PC-3 (cell line): ENCODE data around the gene IGSF8. TPM values are rescaled to one million over a fixed set of nuclear protein-coding genes. Genes with fewer than 3 reads are reported as not detected.

Experiments used
- ATAC-seq: fragments of 200-7000 bp; cut with Tn5 transposase; 2 replicates; pipeline ENCODE4 v1.9.1; 2020; ENCODE audit warnings: mild to moderate bottlenecking, moderate library complexity
- BruUV-seq: library from RNA; stranded (reverse); fragments of 400-500 nt; replicated peaks from 2 replicates; lab custom pipeline; 2021; lab: Mats Ljungman, UMichigan
- CTCF ChIA-PET: fragments of 300-600 bp; sonication (Branson Sonifier 250); formaldehyde crosslinking; loops from one replicate; lab custom pipeline; 2022; ENCODE audit warnings: antibody characterized with exemption; lab: Charles Lee
- POLR2A ChIA-PET: fragments of 300-600 bp; sonication (Branson Sonifier 250); formaldehyde crosslinking; loops from one replicate; lab custom pipeline; 2022; ENCODE audit warnings: antibody characterized with exemption; ENCODE audit not compliant: unreplicated experiment; lab: Charles Lee
- DNase-seq: peaks from one replicate; pipeline ENCODE4 v3.0.0-alpha.2; 2015
- H2AFZ ChIP-seq: fragments of 300-600 bp; sonication (generic); 2 replicates; pipeline ENCODE4 v1.6.0; 2016; ENCODE audit warnings: antibody characterized with exemption, low read length
- H3F3A ChIP-seq: fragments of 300-600 bp; sonication (generic); one replicate; pipeline ENCODE4 v1.6.0; 2017; ENCODE audit warnings: antibody characterized with exemption, low read length, control low read depth, mild to moderate bottlenecking; ENCODE audit not compliant: unreplicated experiment
- H3K27ac ChIP-seq: fragments of 300-600 bp; sonication (generic); 2 replicates; pipeline ENCODE4 v1.5.1; 2016; ENCODE audit warnings: mild to moderate bottlenecking, low read length
- H3K27me3 ChIP-seq: fragments of 300-600 bp; sonication (generic); 2 replicates; pipeline ENCODE4 v1.6.1; 2016; ENCODE audit warnings: low read length, mixed read lengths
- H3K36me3 ChIP-seq: fragments of 300-600 bp; sonication (generic); 2 replicates; pipeline ENCODE4 v1.6.1; 2016; ENCODE audit warnings: low read depth, mixed run types, low read length, mixed read lengths
- H3K4me1 ChIP-seq: fragments of 300-600 bp; sonication (generic); 2 replicates; pipeline ENCODE4 v1.5.1; 2016; ENCODE audit warnings: low read length; ENCODE audit not compliant: insufficient read depth
- H3K4me2 ChIP-seq: fragments of 300-600 bp; sonication (generic); 2 replicates; pipeline ENCODE4 v1.6.0; 2016; ENCODE audit warnings: low read length
- H3K4me3 ChIP-seq: fragments of 300-600 bp; sonication (generic); 2 replicates; pipeline ENCODE4 v1.5.1; 2016; ENCODE audit warnings: mild to moderate bottlenecking, low read length, mixed read lengths
- H3K79me2 ChIP-seq: fragments of 300-600 bp; sonication (generic); 2 replicates; pipeline ENCODE4 v1.6.1; 2017; ENCODE audit warnings: low read length, mixed read lengths
- H3K9ac ChIP-seq: fragments of 300-600 bp; sonication (generic); 2 replicates; pipeline ENCODE4 v1.6.0; 2016; ENCODE audit warnings: mild to moderate bottlenecking, low read length
- H3K9me2 ChIP-seq: fragments of 300-600 bp; sonication (generic); replicated peaks from 2 replicates; pipeline ENCODE4 v1.6.1; 2016; ENCODE audit warnings: mixed run types, low read length, mixed read lengths
- H3K9me3 ChIP-seq: fragments of 300-600 bp; sonication (generic); 2 replicates; pipeline ENCODE4 v1.6.1; 2016; ENCODE audit warnings: low read length, mixed read lengths
- H4K20me1 ChIP-seq: fragments of 300-600 bp; sonication (generic); 2 replicates; pipeline ENCODE4 v1.6.1; 2016; ENCODE audit warnings: low read length, mixed read lengths
- EZH2 ChIP-seq: fragments of 300-600 bp; sonication (generic); IDR thresholded peaks from one replicate; pipeline ENCODE4 v1.6.1; 2017; ENCODE audit warnings: antibody characterized with exemption, mild to moderate bottlenecking, low read length; ENCODE audit not compliant: unreplicated experiment
- EZH2phosphoT487 ChIP-seq: fragments of 300-600 bp; sonication (generic); IDR thresholded peaks from 2 replicates; pipeline ENCODE4 v1.6.1; 2018; ENCODE audit warnings: mild to moderate bottlenecking, antibody characterized with exemption, low read length, borderline replicate concordance
- intact Hi-C: fragments of 100-400 bp; cut with micrococcal nuclease; formaldehyde crosslinking; loops from 2 replicates; pipeline ENCODE4 v1.9.0; 2023
- total RNA-seq: library from RNA; depleted of rRNA; stranded (reverse); fragments of >200 nt; gene quantifications from 2 replicates; pipeline ENCODE4 v1.2.3, GENCODE V29; 2014
- TF ChIP-seq, protein P1 (sequence below): fragments of 300-600 bp; sonication (generic); conservative IDR thresholded peaks from 2 replicates; pipeline ENCODE4 v1.5.1; 2017; ENCODE audit warnings: antibody characterized with exemption, low read depth, mild to moderate bottlenecking, low read length

IGSF8 gene
- total RNA-seq, 1 experiment from 2014 or later, result 37.1 TPM

DNA sequence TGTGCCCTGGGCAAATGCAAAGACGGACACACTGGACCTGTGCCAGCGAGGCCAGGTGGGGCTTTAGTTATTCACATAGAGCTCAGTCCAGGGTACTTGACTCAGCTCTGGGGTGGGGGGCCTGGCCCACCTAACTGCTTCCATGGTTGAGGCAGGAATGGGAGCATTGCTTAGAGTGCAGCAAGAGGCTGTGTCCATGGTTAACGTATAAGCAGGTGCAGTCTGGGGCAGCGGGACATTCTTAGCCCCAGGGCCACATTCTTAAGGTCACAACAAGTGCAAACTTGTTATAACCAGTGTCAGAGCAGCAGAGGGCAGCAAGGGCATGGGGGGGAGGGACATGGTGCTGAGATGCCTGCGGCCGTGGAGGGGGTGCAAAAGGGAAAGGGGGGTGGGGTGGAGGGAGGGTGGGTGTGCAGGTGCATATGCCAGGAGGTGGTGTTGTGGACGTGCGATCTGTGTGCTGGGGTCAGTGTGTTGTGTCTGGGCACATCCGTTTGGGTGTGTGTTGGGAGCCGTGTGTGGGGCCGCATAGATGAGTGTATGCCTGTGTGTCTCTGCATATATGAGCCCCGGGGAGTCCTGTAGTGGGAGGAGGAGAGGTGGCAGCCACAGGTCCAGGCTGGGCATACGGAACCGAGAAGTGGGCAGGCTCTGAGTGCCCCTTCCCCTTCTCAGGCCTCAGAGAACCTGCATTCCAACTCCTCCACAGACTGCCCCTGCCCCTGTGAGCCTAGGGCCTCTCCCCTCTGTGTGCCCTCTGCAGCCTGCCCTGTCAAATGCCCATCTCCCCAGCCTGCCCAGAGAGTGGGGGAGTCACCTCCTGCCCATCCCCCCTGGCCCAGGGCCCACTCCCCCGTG lies 36.8 kb downstream of the IGSF8 start:
- H3K27me3 ChIP-seq, result peaks cover 60% of the 10 kb centered on the region
- H3F3A ChIP-seq, result no peaks in the 10 kb centered on the region
- no peak overlapping the region for H3K27ac ChIP-seq
- no peaks in the 10 kb centered on the region for H3K9me3 ChIP-seq
- no TSS peak for BruUV-seq
- DNase-seq, result no peak
- H2AFZ ChIP-seq, result no peak overlapping the region
- H3K36me3 ChIP-seq, result no peaks in the 10 kb centered on the region
- TF ChIP-seq EZH2 (no peak), EZH2phosphoT487 (no peak)
- TF ChIP-seq, protein P1, sequence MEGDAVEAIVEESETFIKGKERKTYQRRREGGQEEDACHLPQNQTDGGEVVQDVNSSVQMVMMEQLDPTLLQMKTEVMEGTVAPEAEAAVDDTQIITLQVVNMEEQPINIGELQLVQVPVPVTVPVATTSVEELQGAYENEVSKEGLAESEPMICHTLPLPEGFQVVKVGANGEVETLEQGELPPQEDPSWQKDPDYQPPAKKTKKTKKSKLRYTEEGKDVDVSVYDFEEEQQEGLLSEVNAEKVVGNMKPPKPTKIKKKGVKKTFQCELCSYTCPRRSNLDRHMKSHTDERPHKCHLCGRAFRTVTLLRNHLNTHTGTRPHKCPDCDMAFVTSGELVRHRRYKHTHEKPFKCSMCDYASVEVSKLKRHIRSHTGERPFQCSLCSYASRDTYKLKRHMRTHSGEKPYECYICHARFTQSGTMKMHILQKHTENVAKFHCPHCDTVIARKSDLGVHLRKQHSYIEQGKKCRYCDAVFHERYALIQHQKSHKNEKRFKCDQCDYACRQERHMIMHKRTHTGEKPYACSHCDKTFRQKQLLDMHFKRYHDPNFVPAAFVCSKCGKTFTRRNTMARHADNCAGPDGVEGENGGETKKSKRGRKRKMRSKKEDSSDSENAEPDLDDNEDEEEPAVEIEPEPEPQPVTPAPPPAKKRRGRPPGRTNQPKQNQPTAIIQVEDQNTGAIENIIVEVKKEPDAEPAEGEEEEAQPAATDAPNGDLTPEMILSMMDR, result no peak
- no peaks in the 10 kb centered on the region for H3K4me1 ChIP-seq
- CTCF ChIA-PET, result no interaction called here
- no peak for ATAC-seq
- intact Hi-C loops, result no loop called here
- POLR2A ChIA-PET, result no interaction called here
- H3K4me3 ChIP-seq, result no peak overlapping the region
- H3K9ac ChIP-seq, result no peak overlapping the region
- no peak overlapping the region for H3K4me2 ChIP-seq
- no peaks in the 10 kb centered on the region for H3K9me2 ChIP-seq
- H3K79me2 ChIP-seq, result no peaks in the 10 kb centered on the region
- no peaks in the 10 kb centered on the region for H4K20me1 ChIP-seq

DNA sequence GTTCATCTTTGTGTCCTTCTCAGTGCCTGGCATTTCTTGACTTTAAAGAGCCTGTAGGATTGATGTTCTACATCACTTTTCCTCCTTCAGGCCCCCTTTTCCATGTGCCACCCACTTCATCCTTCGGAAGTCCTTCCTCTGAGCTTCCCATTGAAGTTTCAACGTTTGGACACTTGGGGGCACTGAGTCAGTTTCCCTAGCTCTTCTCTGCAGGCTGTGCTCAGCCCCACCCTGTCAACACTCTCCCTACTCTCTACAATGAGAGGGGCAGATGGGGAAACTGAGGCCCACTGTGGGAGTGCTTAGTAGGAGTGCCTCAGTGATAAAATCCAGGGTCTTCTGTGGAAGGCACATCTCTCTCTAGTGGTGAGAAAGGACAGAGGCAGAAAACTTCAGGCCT lies 40.3 kb downstream of the IGSF8 start:
- TF ChIP-seq, protein P1, result peak; percentile 45
- TF ChIP-seq EZH2phosphoT487, result no peak
- Histone ChIP-seq H3K27ac (no peak overlapping the region), H3K9me3 (no peaks in the 10 kb centered on the region), H3K4me3 (no peak overlapping the region), H3F3A (no peaks in the 10 kb centered on the region), H3K36me3 (no peaks in the 10 kb centered on the region), H3K79me2 (no peaks in the 10 kb centered on the region), H2AFZ (no peak overlapping the region), H3K27me3 (peaks cover 61% of the 10 kb centered on the region), H4K20me1 (no peaks in the 10 kb centered on the region), H3K4me2 (no peak overlapping the region), H3K9ac (no peak overlapping the region), H3K9me2 (no peaks in the 10 kb centered on the region), H3K4me1 (no peaks in the 10 kb centered on the region)
- no TSS peak for BruUV-seq
- CTCF ChIA-PET, result interaction anchor here (0.7 to 0.9 kb wide), 2 partner anchors 20 to 28 kb away, joined by 3 to 4 read pairs; no protein-coding TSS in a partner anchor
- POLR2A ChIA-PET, result no interaction called here
- peak; percentile 22 for DNase-seq
- intact Hi-C loops, result no loop called here
- peak; percentile 49; the same call in 1 of the 2 replicates for ATAC-seq

DNA sequence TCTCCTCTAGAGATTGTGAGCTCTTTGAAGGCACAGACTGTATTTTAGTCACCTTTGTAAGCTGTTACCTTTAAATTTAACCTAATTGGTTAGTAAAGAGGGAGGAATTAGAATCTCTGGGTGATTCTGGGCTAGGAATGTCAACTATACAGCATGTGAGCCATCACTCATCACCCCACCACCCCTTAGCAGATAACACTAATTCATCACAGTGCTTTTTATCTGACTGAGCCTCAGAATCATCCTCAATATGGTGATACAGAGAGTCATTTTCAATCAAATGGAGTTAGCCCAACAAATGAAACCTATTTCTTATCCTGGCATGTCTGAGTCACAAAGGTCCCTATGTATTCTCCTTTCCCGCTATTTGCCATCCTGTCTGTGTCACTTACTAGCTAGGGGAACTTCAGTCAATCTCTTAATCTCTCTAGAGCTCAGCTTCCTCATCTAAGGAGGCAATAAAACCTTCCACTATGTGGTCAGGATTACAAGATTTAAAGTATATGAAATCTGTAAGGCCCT lies 41.7 kb downstream of the IGSF8 start:
- intact Hi-C loops, result no loop called here
- no peaks in the 10 kb centered on the region for H3K9me3 ChIP-seq
- H3K4me2 ChIP-seq, result no peak overlapping the region
- CTCF ChIA-PET, result no interaction called here
- no peaks in the 10 kb centered on the region for H3K36me3 ChIP-seq
- no peaks in the 10 kb centered on the region for H3F3A ChIP-seq
- H3K4me3 ChIP-seq, result no peak overlapping the region
- TF ChIP-seq EZH2phosphoT487 (no peak), EZH2 (no peak)
- TF ChIP-seq, protein P1, result no peak
- H2AFZ ChIP-seq, result no peak overlapping the region
- no peaks in the 10 kb centered on the region for H3K79me2 ChIP-seq
- DNase-seq, result no peak
- POLR2A ChIA-PET, result no interaction called here
- no peaks in the 10 kb centered on the region for H3K9me2 ChIP-seq
- H3K27me3 ChIP-seq, result peaks cover 67% of the 10 kb centered on the region
- no peak overlapping the region for H3K9ac ChIP-seq
- no peak; the same call in 1 of the 2 replicates for ATAC-seq
- BruUV-seq, result no TSS peak
- no peak overlapping the region for H3K27ac ChIP-seq
- H3K4me1 ChIP-seq, result no peaks in the 10 kb centered on the region
- no peaks in the 10 kb centered on the region for H4K20me1 ChIP-seq
